ENCODE data around the gene AMIGO1. TPM values are rescaled to one million over a fixed set of nuclear protein-coding genes. Genes with fewer than 3 reads are reported as not detected.

AMIGO1 gene
- total RNA-seq, 1 experiment from 2014 or later: 1.1 TPM

- Histone ChIP-seq H3K27me3 (ENCODE audit: control insufficient read depth, insufficient read depth, low read length) (peaks cover 2% of the 10 kb centered on the region; the same call in 1 of the 2 replicates), H3K36me3 (replicated peaks; ENCODE audit: control insufficient read depth, insufficient read depth, low read length) (no peaks in the 10 kb centered on the region)
- no peak for DNase-seq
These were observed 17.7 kb upstream of the AMIGO1 start for GRCh38 chr1:109527098-109527811.

GRCh38 chr1:109523706-109524105 is 14.2 kb upstream of the AMIGO1 start:
- no peak for DNase-seq
- Histone ChIP-seq H3K4me3 (ENCODE audit: insufficient read depth, low read depth, low read length) (no peak overlapping the region), H3K36me3 (replicated peaks; ENCODE audit: control insufficient read depth, insufficient read depth, low read length) (no peaks in the 10 kb centered on the region), H3K27me3 (ENCODE audit: control insufficient read depth, insufficient read depth, low read length) (no peaks in the 10 kb centered on the region; the same call in 1 of the 2 replicates)

More at GRCh38 chr1:109527098-109527811, 17.7 kb upstream of the AMIGO1 start:
- no peak overlapping the region for H3K4me3 ChIP-seq (ENCODE audit: insufficient read depth, low read depth, low read length)

GRCh38 chr1:109522026-109522425 is 12.5 kb upstream of the AMIGO1 start:
- DNase-seq: no peak
- Histone ChIP-seq H3K36me3 (replicated peaks; ENCODE audit: control insufficient read depth, insufficient read depth, low read length) (no peaks in the 10 kb centered on the region), H3K27me3 (ENCODE audit: control insufficient read depth, insufficient read depth, low read length) (no peaks in the 10 kb centered on the region; the same call in 1 of the 2 replicates), H3K4me3 (ENCODE audit: insufficient read depth, low read depth, low read length) (no peak overlapping the region)

- H3K4me3 ChIP-seq (ENCODE audit: insufficient read depth, low read depth, low read length): no peak overlapping the region
- no peaks in the 10 kb centered on the region for H3K36me3 ChIP-seq (replicated peaks; ENCODE audit: control insufficient read depth, insufficient read depth, low read length)
- no peaks in the 10 kb centered on the region; the same call in 1 of the 2 replicates for H3K27me3 ChIP-seq (ENCODE audit: control insufficient read depth, insufficient read depth, low read length)
- no peak for DNase-seq
These were observed 11.8 kb upstream of the AMIGO1 start for GRCh38 chr1:109521002-109521951.

- DNase-seq: no peak
- Histone ChIP-seq H3K36me3 (replicated peaks; ENCODE audit: control insufficient read depth, insufficient read depth, low read length) (no peaks in the 10 kb centered on the region), H3K27me3 (ENCODE audit: control insufficient read depth, insufficient read depth, low read length) (no peaks in the 10 kb centered on the region; the same call in 1 of the 2 replicates), H3K4me3 (ENCODE audit: insufficient read depth, low read depth, low read length) (no peak overlapping the region)
These were observed 7.8 kb upstream of the AMIGO1 start for GRCh38 chr1:109517337-109517736.

- no peak for DNase-seq
- Histone ChIP-seq H3K4me3 (ENCODE audit: insufficient read depth, low read depth, low read length) (no peak overlapping the region), H3K36me3 (replicated peaks; ENCODE audit: control insufficient read depth, insufficient read depth, low read length) (no peaks in the 10 kb centered on the region), H3K27me3 (ENCODE audit: control insufficient read depth, insufficient read depth, low read length) (no peaks in the 10 kb centered on the region; the same call in 1 of the 2 replicates)
These were observed 7.3 kb upstream of the AMIGO1 start for GRCh38 chr1:109516872-109517271.

- Histone ChIP-seq H3K4me3 (ENCODE audit: insufficient read depth, low read depth, low read length) (no peak overlapping the region), H3K36me3 (replicated peaks; ENCODE audit: control insufficient read depth, insufficient read depth, low read length) (no peaks in the 10 kb centered on the region), H3K27me3 (ENCODE audit: control insufficient read depth, insufficient read depth, low read length) (peaks cover 16% of the 10 kb centered on the region)
- no peak for DNase-seq
These were observed 5.3 kb upstream of the AMIGO1 start for GRCh38 chr1:109514846-109515245.

- H3K4me3 ChIP-seq (ENCODE audit: insufficient read depth, low read depth, low read length): no peak overlapping the region
- peaks cover 31% of the 10 kb centered on the region for H3K27me3 ChIP-seq (ENCODE audit: control insufficient read depth, insufficient read depth, low read length)
- no peaks in the 10 kb centered on the region for H3K36me3 ChIP-seq (replicated peaks; ENCODE audit: control insufficient read depth, insufficient read depth, low read length)
- DNase-seq: no peak
These were observed 3.7 kb upstream of the AMIGO1 start for GRCh38 chr1:109513110-109513710.

- H3K4me3 ChIP-seq (ENCODE audit: insufficient read depth, low read depth, low read length): peak overlapping the region; percentile 72
- H3K36me3 ChIP-seq (replicated peaks; ENCODE audit: control insufficient read depth, insufficient read depth, low read length): no peaks in the 10 kb centered on the region
- peaks cover 47% of the 10 kb centered on the region for H3K27me3 ChIP-seq (ENCODE audit: control insufficient read depth, insufficient read depth, low read length)
These were observed 703 bp downstream of the AMIGO1 start for GRCh38 chr1:109508873-109509175.

GRCh38 chr1:109508001-109508872 is 1.3 kb downstream of the AMIGO1 start:
- DNase-seq: no peak
- Histone ChIP-seq H3K4me3 (ENCODE audit: insufficient read depth, low read depth, low read length) (no peak overlapping the region), H3K27me3 (ENCODE audit: control insufficient read depth, insufficient read depth, low read length) (peaks cover 47% of the 10 kb centered on the region), H3K36me3 (replicated peaks; ENCODE audit: control insufficient read depth, insufficient read depth, low read length) (no peaks in the 10 kb centered on the region)

More at GRCh38 chr1:109508873-109509175, 703 bp downstream of the AMIGO1 start:
- DNase-seq: no peak

GRCh38 chr1:109504974-109505373 is 4.6 kb downstream of the AMIGO1 start:
- DNase-seq: no peak
- H3K36me3 ChIP-seq (replicated peaks; ENCODE audit: control insufficient read depth, insufficient read depth, low read length): no peaks in the 10 kb centered on the region; the same call in 1 of the 2 replicates
- peaks cover 32% of the 10 kb centered on the region for H3K27me3 ChIP-seq (ENCODE audit: control insufficient read depth, insufficient read depth, low read length)
- no peak overlapping the region for H3K4me3 ChIP-seq (ENCODE audit: insufficient read depth, low read depth, low read length)

GRCh38 chr1:109503935-109504334 is 5.6 kb downstream of the AMIGO1 start:
- Histone ChIP-seq H3K4me3 (ENCODE audit: insufficient read depth, low read depth, low read length) (no peak overlapping the region), H3K36me3 (replicated peaks; ENCODE audit: control insufficient read depth, insufficient read depth, low read length) (no peaks in the 10 kb centered on the region; the same call in 1 of the 2 replicates), H3K27me3 (ENCODE audit: control insufficient read depth, insufficient read depth, low read length) (peaks cover 23% of the 10 kb centered on the region)
- DNase-seq: no peak

- peaks cover 8% of the 10 kb centered on the region for H3K27me3 ChIP-seq (ENCODE audit: control insufficient read depth, insufficient read depth, low read length)
- DNase-seq: no peak
- no peak overlapping the region for H3K4me3 ChIP-seq (ENCODE audit: insufficient read depth, low read depth, low read length)
- H3K36me3 ChIP-seq (replicated peaks; ENCODE audit: control insufficient read depth, insufficient read depth, low read length): no peaks in the 10 kb centered on the region; the same call in 1 of the 2 replicates
These were observed 7.1 kb downstream of the AMIGO1 start for GRCh38 chr1:109502364-109502851.
